BLaER1 (cell line): Measurements from ENCODE around the gene EYA3.

Experiments used
- H3K27ac ChIP-seq: shearing (Covaris generic); formaldehyde crosslinking; 2 replicates; pipeline ENCODE4 v1.8.1; 2022
- H3K27me3 ChIP-seq: shearing (Covaris generic); formaldehyde crosslinking; 2 replicates; pipeline ENCODE4 v1.8.1; 2022
- H3K36me3 ChIP-seq: shearing (Covaris generic); formaldehyde crosslinking; 2 replicates; pipeline ENCODE4 v1.8.1; 2022
- H3K4me1 ChIP-seq: shearing (Covaris generic); formaldehyde crosslinking; 2 replicates; pipeline ENCODE4 v1.8.1; 2022
- H3K4me2 ChIP-seq: shearing (Covaris generic); formaldehyde crosslinking; 2 replicates; pipeline ENCODE4 v1.8.1; 2022
- H3K4me3 ChIP-seq: shearing (Covaris generic); formaldehyde crosslinking; 2 replicates; pipeline ENCODE4 v1.8.1; 2022
- H3K9ac ChIP-seq: shearing (Covaris generic); formaldehyde crosslinking; 2 replicates; pipeline ENCODE4 v1.8.1; 2022
- H3K9me3 ChIP-seq: shearing (Covaris generic); formaldehyde crosslinking; 2 replicates; pipeline ENCODE4 v1.8.1; 2022
- H4K20me1 ChIP-seq: shearing (Covaris generic); formaldehyde crosslinking; 2 replicates; pipeline ENCODE4 v1.8.1; 2022
- Cebpa-rat ChIP-seq: shearing (Covaris generic); IDR thresholded peaks from 2 replicates; pipeline ENCODE4 v1.8.1; 2022

EYA3 gene

GRCh38 chr1:27972141-27972540 is 116.3 kb downstream of the EYA3 start:
- no peak for TF ChIP-seq Cebpa-rat
- peaks cover 84% of the 10 kb centered on the region for H3K36me3 ChIP-seq
- H3K4me3 ChIP-seq = no peak overlapping the region
- no peak overlapping the region for H3K4me2 ChIP-seq
- no peaks in the 10 kb centered on the region for H4K20me1 ChIP-seq
- no peaks in the 10 kb centered on the region for H3K9me3 ChIP-seq
- no peak overlapping the region for H3K9ac ChIP-seq
- no peaks in the 10 kb centered on the region for H3K4me1 ChIP-seq
- H3K27me3 ChIP-seq = no peaks in the 10 kb centered on the region
- H3K27ac ChIP-seq = no peak overlapping the region

GRCh38 chr1:27971674-27972073 is 116.7 kb downstream of the EYA3 start:
- Histone ChIP-seq H3K27me3 (no peaks in the 10 kb centered on the region), H3K36me3 (peaks cover 84% of the 10 kb centered on the region)
- TF ChIP-seq Cebpa-rat = no peak

GRCh38 chr1:27970401-27970800 is 118.0 kb downstream of the EYA3 start:
- Histone ChIP-seq H3K4me2 (no peak overlapping the region), H3K4me1 (no peaks in the 10 kb centered on the region), H3K9me3 (no peaks in the 10 kb centered on the region), H3K9ac (no peak overlapping the region), H3K36me3 (peaks cover 84% of the 10 kb centered on the region), H3K27ac (no peak overlapping the region), H4K20me1 (no peaks in the 10 kb centered on the region), H3K27me3 (no peaks in the 10 kb centered on the region), H3K4me3 (no peak overlapping the region)
- no peak for TF ChIP-seq Cebpa-rat

More at GRCh38 chr1:27971674-27972073, 116.7 kb downstream of the EYA3 start:
- Histone ChIP-seq H3K9me3 (no peaks in the 10 kb centered on the region), H3K4me2 (no peak overlapping the region), H3K4me1 (no peaks in the 10 kb centered on the region), H3K4me3 (no peak overlapping the region), H3K27ac (no peak overlapping the region), H4K20me1 (no peaks in the 10 kb centered on the region), H3K9ac (no peak overlapping the region)

DNA sequence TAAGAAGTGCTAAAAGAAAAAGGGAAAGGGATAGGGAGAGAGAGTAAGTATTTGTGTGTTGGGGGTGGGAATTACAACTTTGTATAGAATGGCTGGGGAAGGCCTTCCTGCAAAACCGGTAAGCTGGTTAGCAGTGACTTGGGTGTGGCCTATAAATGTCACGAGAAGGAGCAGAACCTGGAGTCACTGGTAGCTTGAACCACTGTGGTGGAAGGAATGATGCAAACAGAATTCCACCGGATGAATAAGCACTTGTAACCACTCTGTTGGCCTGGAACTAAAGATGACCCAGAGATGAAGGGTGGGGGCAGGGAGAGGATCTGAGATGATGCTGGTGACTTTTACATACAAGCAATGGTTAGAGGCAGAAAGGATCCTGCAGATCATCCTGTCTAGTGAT is 119.7 kb downstream of the EYA3 start:
- no peaks in the 10 kb centered on the region for H3K4me1 ChIP-seq
- no peaks in the 10 kb centered on the region for H4K20me1 ChIP-seq
- no peak overlapping the region for H3K9ac ChIP-seq
- TF ChIP-seq Cebpa-rat = no peak
- H3K9me3 ChIP-seq = no peaks in the 10 kb centered on the region
- H3K27me3 ChIP-seq = no peaks in the 10 kb centered on the region
- no peak overlapping the region for H3K27ac ChIP-seq
- H3K36me3 ChIP-seq = peaks cover 84% of the 10 kb centered on the region
- no peak overlapping the region for H3K4me2 ChIP-seq
- H3K4me3 ChIP-seq = no peak overlapping the region

- Histone ChIP-seq H3K27me3 (no peaks in the 10 kb centered on the region), H4K20me1 (0 out of 2 replicates have a peak, but pooled peaks cover 6% of the 10 kb centered on the region), H3K9ac (no peak overlapping the region), H3K4me3 (no peak overlapping the region), H3K4me2 (no peak overlapping the region), H3K27ac (no peak overlapping the region), H3K4me1 (no peaks in the 10 kb centered on the region), H3K9me3 (no peaks in the 10 kb centered on the region), H3K36me3 (peaks cover 84% of the 10 kb centered on the region)
- TF ChIP-seq Cebpa-rat = no peak
These were observed 120.4 kb downstream of the EYA3 start for GRCh38 chr1:27967884-27968466.

GRCh38 chr1:27967106-27967883 is 121.1 kb downstream of the EYA3 start:
- Histone ChIP-seq H3K4me3 (no peak overlapping the region), H3K9ac (no peak overlapping the region), H3K36me3 (peaks cover 78% of the 10 kb centered on the region), H3K9me3 (no peaks in the 10 kb centered on the region), H3K27me3 (no peaks in the 10 kb centered on the region), H3K4me2 (no peak overlapping the region), H4K20me1 (0 out of 2 replicates have a peak, but pooled peaks cover 13% of the 10 kb centered on the region), H3K4me1 (no peaks in the 10 kb centered on the region), H3K27ac (no peak overlapping the region)
- no peak for TF ChIP-seq Cebpa-rat

DNA sequence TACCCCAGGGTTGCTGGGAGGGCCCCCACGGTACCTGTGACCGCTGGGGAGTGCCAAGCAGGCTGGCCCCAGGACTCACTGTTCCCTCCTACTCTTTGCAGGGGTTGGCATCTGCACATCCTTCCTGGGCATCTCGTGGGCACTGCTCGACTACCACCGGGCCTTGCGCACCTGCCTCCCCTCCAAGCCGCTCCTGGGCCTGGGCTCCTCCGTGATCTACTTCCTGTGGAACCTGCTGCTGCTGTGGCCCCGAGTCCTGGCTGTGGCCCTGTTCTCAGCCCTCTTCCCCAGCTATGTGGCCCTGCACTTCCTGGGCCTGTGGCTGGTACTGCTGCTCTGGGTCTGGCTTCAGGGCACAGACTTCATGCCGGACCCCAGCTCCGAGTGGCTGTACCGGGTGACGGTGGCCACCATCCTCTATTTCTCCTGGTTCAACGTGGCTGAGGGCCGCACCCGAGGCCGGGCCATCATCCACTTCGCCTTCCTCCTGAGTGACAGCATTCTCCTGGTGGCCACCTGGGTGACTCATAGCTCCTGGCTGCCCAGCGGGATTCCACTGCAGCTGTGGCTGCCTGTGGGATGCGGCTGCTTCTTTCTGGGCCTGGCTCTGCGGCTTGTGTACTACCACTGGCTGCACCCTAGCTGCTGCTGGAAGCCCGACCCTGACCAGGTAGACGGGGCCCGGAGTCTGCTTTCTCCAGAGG is 121.9 kb downstream of the EYA3 start:
- Histone ChIP-seq H3K4me3 (no peak overlapping the region), H3K36me3 (peaks cover 70% of the 10 kb centered on the region), H3K27me3 (no peaks in the 10 kb centered on the region), H3K9ac (no peak overlapping the region), H4K20me1 (0 out of 2 replicates have a peak, but pooled peaks cover 13% of the 10 kb centered on the region), H3K9me3 (no peaks in the 10 kb centered on the region), H3K4me2 (no peak overlapping the region), H3K27ac (no peak overlapping the region), H3K4me1 (peaks cover 5% of the 10 kb centered on the region)
- no peak for TF ChIP-seq Cebpa-rat

GRCh38 chr1:27963393-27963792 is 125.0 kb downstream of the EYA3 start:
- H3K9me3 ChIP-seq = no peaks in the 10 kb centered on the region
- H3K27me3 ChIP-seq = no peaks in the 10 kb centered on the region
- H3K4me1 ChIP-seq = peaks cover 33% of the 10 kb centered on the region
- H3K36me3 ChIP-seq = peaks cover 54% of the 10 kb centered on the region
- no peak overlapping the region for H3K27ac ChIP-seq
- H4K20me1 ChIP-seq = peaks cover 22% of the 10 kb centered on the region; the same call in 1 of the 2 replicates
- no peak overlapping the region for H3K4me3 ChIP-seq
- no peak for TF ChIP-seq Cebpa-rat
- no peak overlapping the region for H3K4me2 ChIP-seq
- no peak overlapping the region for H3K9ac ChIP-seq

- H3K4me3 ChIP-seq = no peak overlapping the region
- peak overlapping the region; percentile 100 for H3K4me2 ChIP-seq
- H4K20me1 ChIP-seq = peaks cover 22% of the 10 kb centered on the region; the same call in 1 of the 2 replicates
- TF ChIP-seq Cebpa-rat = no peak
- peaks cover 33% of the 10 kb centered on the region for H3K4me1 ChIP-seq
- H3K9ac ChIP-seq = 0 out of 2 replicates have a peak overlapping the region, but pooled peaks have one; percentile 85
- peaks cover 37% of the 10 kb centered on the region for H3K36me3 ChIP-seq
- no peaks in the 10 kb centered on the region for H3K9me3 ChIP-seq
- no peaks in the 10 kb centered on the region for H3K27me3 ChIP-seq
- H3K27ac ChIP-seq = no peak overlapping the region
These were observed 126.7 kb downstream of the EYA3 start for GRCh38 chr1:27961646-27962221.
